ENCODE measurements around the gene CHPF2. TPM values are rescaled to one million over a fixed set of nuclear protein-coding genes. Genes with fewer than 3 reads are reported as not detected.

CHPF2 gene
- total RNA-seq, 4 donors from 2014 or later, result 14.2 to 28.3 (median 24.3) TPM

- no peak for TF ChIP-seq CTCF (IDR thresholded peaks at IDR 0.05; ENCODE audit: low read depth)
These were observed 32.3 kb downstream of the CHPF2 start for GRCh38 chr7:151264615-151265014.

GRCh38 chr7:151265351-151265931, 33.2 kb downstream of the CHPF2 start:
- no peak for TF ChIP-seq CTCF (IDR thresholded peaks at IDR 0.05; ENCODE audit: low read depth)

- TF ChIP-seq CTCF (IDR thresholded peaks at IDR 0.05; ENCODE audit: low read depth), result no peak
These were observed 37.2 kb downstream of the CHPF2 start for GRCh38 chr7:151269511-151269910.

GRCh38 chr7:151271699-151272355, 39.5 kb downstream of the CHPF2 start:
- TF ChIP-seq CTCF (IDR thresholded peaks at IDR 0.05; ENCODE audit: low read depth), result no peak

GRCh38 chr7:151272405-151272804, 40.1 kb downstream of the CHPF2 start:
- TF ChIP-seq CTCF (IDR thresholded peaks at IDR 0.05; ENCODE audit: low read depth), result no peak

- TF ChIP-seq CTCF (IDR thresholded peaks at IDR 0.05; ENCODE audit: low read depth), result no peak
These were observed 40.6 kb downstream of the CHPF2 start for GRCh38 chr7:151272877-151273276.

GRCh38 chr7:151273651-151274390, 41.5 kb downstream of the CHPF2 start:
- TF ChIP-seq CTCF (IDR thresholded peaks at IDR 0.05; ENCODE audit: low read depth), result no peak
